ENCODE measurements around the gene NT5DC1. TPM values are rescaled to one million over a fixed set of nuclear protein-coding genes. Genes with fewer than 3 reads are reported as not detected.
A peak's percentile ranks its signal among the peaks of the same experiment; 100 is the strongest.

The NT5DC1 gene
- polyA plus RNA-seq, 2 of the 4 experiments (the other 2 are of a cell fraction) = 26.9 to 31.5 TPM

DNA sequence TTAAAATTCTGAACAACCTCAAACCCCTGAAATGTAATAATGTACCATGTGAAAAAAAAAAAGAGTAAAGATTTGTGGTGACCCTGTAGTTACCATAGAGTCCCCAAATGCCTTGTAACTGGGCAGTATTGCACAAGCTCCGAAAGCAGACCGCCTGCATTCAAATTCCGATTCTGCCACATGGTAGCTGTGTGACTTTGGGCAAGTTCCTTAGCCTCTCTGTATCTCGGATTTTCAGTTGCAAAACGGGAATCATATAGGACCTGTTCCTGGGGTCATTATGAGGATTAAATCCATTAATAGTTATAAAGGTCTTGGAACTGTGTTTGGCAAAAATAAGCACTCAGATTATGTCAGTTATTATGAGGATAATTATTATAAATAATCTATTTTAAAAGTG is 109.7 kb downstream of the NT5DC1 start:
- no peak for FAIRE-seq
- DNase-seq (ENCODE audit: low read depth in 1 of 2, low spot score in 1 of 2) = no peak
- ATAC-seq = no peak
- Histone ChIP-seq H3K9me3 (no peaks in the 10 kb centered on the region), H3K4me3 (no peak overlapping the region), H3K27ac (peak overlapping the region in 1 of 2 experiments; percentile 38; a peak in 1 of 6 replicates), H3K4me1 (peaks cover 20% of the 10 kb centered on the region), H3K4me2 (peak overlapping the region; percentile 48)
- ChIA-PET CTCF (no interaction called here), POLR2A (no interaction called here)
- TF ChIP-seq, protein P1, sequence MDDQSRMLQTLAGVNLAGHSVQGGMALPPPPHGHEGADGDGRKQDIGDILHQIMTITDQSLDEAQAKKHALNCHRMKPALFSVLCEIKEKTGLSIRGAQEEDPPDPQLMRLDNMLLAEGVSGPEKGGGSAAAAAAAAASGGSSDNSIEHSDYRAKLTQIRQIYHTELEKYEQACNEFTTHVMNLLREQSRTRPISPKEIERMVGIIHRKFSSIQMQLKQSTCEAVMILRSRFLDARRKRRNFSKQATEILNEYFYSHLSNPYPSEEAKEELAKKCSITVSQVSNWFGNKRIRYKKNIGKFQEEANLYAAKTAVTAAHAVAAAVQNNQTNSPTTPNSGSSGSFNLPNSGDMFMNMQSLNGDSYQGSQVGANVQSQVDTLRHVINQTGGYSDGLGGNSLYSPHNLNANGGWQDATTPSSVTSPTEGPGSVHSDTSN (IDR thresholded peaks at IDR 0.05) = no peak
- no peak for TF ChIP-seq RCOR1 (IDR thresholded peaks at IDR 0.05; ENCODE audit: low read depth, low read length)
- TF ChIP-seq JUN (IDR thresholded peaks at IDR 0.05) = no peak
- no peak for TF ChIP-seq POLR2A (IDR thresholded peaks at IDR 0.05; ENCODE audit: low read length)
- no peak for TF ChIP-seq JUNB (IDR thresholded peaks at IDR 0.05)
- no peak for TF ChIP-seq CBX8 (IDR thresholded peaks at IDR 0.05)
- TF ChIP-seq, protein P2, sequence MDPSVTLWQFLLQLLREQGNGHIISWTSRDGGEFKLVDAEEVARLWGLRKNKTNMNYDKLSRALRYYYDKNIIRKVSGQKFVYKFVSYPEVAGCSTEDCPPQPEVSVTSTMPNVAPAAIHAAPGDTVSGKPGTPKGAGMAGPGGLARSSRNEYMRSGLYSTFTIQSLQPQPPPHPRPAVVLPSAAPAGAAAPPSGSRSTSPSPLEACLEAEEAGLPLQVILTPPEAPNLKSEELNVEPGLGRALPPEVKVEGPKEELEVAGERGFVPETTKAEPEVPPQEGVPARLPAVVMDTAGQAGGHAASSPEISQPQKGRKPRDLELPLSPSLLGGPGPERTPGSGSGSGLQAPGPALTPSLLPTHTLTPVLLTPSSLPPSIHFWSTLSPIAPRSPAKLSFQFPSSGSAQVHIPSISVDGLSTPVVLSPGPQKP (IDR thresholded peaks at IDR 0.05; ENCODE audit: low read depth, low read length) = no peak
- 74% methylated on average over 5 of the region's 5 CpGs for WGBS (ENCODE audit: missing lambda C conversion rate)

DNA sequence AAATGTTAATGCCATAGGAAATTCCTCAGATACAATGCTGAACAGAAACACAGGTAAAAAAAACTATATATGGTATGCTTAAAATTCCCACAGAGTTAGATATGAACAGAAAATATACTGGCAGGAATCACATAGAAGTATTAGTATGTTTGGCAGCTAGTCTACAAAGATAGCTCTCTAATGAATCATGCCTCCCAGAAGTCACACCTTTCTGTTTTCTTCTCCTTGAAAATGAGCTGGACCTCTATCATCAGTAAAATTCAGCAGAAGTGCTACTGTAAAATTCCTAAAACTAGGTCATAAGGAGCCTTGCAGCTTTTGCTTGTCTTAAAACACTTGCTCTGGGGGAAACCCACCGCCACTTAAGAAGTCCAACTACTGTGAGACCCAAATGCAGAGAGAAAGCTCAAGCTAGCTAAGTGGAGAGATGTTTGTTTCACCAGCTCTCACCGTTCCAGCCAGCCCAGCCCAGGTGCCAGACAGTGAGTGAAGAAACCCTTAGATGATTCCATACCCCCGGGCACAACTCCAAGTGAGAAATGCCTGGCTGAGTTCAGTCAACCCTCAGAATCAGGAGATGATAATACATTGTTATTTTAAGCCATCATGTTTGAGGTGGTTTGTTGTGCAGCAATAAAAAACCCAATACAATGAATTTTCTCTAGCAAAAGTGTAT is 110.2 kb downstream of the NT5DC1 start:
- H3K4me2 ChIP-seq = peak overlapping the region; percentile 48
- WGBS (ENCODE audit: missing lambda C conversion rate) = 30% methylated on average over 3 of the region's 3 CpGs
- no peak for TF ChIP-seq MAFK (IDR thresholded peaks at IDR 0.05; ENCODE audit: partially characterized antibody)
- 0 out of 2 replicates have a peak, but pooled peaks have one; percentile 12 for TF ChIP-seq FOSL2 (IDR thresholded peaks at IDR 0.05)
- no peak for TF ChIP-seq FOSL2 (CRISPR knock-in tag; IDR thresholded peaks at IDR 0.05)
- no peak for TF ChIP-seq EHF (CRISPR knock-in tag; IDR thresholded peaks at IDR 0.05)
- TF ChIP-seq HOXA7 (CRISPR knock-in tag; IDR thresholded peaks at IDR 0.05) = no peak
- ATAC-seq (peak; percentile 76 to 77; a peak in 5 of 6 replicates), DNase-seq (ENCODE audit: low read depth in 1 of 2, low spot score in 1 of 2) (peak in 1 of 2 experiments; percentile 33), FAIRE-seq (no peak)
- POLR2A ChIA-PET = no interaction called here
- H3K4me1 ChIP-seq = peaks cover 20% of the 10 kb centered on the region
- H3K4me3 ChIP-seq = no peak overlapping the region
- H3K27ac ChIP-seq = peak overlapping the region; percentile 17 to 64; a peak in 4 of 6 replicates
- CTCF ChIA-PET = no interaction called here
- no peaks in the 10 kb centered on the region for H3K9me3 ChIP-seq

DNA sequence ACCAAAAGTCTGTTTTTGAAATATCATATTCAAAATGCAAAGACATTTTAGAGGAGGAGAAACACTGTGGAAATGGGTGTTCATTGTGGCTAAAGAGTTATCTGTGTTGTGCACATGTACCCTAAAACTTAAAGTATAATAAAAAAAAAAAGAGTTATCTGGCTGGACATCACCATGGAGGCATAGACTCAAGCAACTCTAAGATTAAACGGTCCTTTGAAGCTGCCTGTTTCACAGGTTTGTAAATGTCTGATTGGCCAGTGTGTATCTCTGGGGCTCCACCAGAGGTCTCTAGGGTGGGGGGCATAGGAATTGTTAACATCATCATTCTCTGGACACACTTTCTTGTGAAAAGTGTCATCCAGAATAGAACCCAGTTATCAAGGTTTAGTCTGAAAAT is 114.0 kb downstream of the NT5DC1 start:
- ChIA-PET CTCF (interaction anchor here (0.8 to 0.9 kb wide), 2 partner anchors 73 to 320 kb away, joined by 3 read pairs; no protein-coding TSS in a partner anchor), POLR2A (no interaction called here)
- ATAC-seq (no peak), DNase-seq (ENCODE audit: low read depth in 1 of 2, low spot score in 1 of 2) (no peak), FAIRE-seq (no peak)
- Histone ChIP-seq H3K4me1 (peaks cover 23% of the 10 kb centered on the region), H3K4me3 (no peak overlapping the region), H3K9me3 (no peaks in the 10 kb centered on the region), H3K27ac (no peak overlapping the region), H3K4me2 (no peak overlapping the region)
- WGBS (ENCODE audit: missing lambda C conversion rate) = 92% methylated on average over 1 of the region's 1 CpG
- TF ChIP-seq POLR2AphosphoS2 (conservative IDR thresholded peaks at IDR 0.05; ENCODE audit: low read length) (no peak), CBX8 (IDR thresholded peaks at IDR 0.05) (no peak), CHD2 (IDR thresholded peaks at IDR 0.05; ENCODE audit: low read length, partially characterized antibody) (no peak), ZSCAN20 (CRISPR knock-in tag; IDR thresholded peaks at IDR 0.05) (no peak), RNF2 (IDR thresholded peaks at IDR 0.05; ENCODE audit: borderline replicate concordance, low read depth) (no peak), SMC3 (IDR thresholded peaks at IDR 0.05) (no peak), MYC (IDR thresholded peaks at IDR 0.05; ENCODE audit: borderline replicate concordance, low read length) (no peak), PHF8 (IDR thresholded peaks at IDR 0.05; ENCODE audit: borderline replicate concordance, low read depth) (no peak), JUN (IDR thresholded peaks at IDR 0.05) (no peak), NFE2L2 (conservative IDR thresholded peaks at IDR 0.05; ENCODE audit: low read length) (no peak), HOXB13 (CRISPR knock-in tag; IDR thresholded peaks at IDR 0.05; ENCODE audit: low read depth) (no peak), JUNB (IDR thresholded peaks at IDR 0.05) (no peak), CHD4 (IDR thresholded peaks at IDR 0.05; ENCODE audit: borderline replicate concordance) (no peak), HOXA7 (CRISPR knock-in tag; IDR thresholded peaks at IDR 0.05) (no peak)
- TF ChIP-seq, protein P2 (IDR thresholded peaks at IDR 0.05; ENCODE audit: low read depth, low read length) = no peak
- TF ChIP-seq, protein P3, sequence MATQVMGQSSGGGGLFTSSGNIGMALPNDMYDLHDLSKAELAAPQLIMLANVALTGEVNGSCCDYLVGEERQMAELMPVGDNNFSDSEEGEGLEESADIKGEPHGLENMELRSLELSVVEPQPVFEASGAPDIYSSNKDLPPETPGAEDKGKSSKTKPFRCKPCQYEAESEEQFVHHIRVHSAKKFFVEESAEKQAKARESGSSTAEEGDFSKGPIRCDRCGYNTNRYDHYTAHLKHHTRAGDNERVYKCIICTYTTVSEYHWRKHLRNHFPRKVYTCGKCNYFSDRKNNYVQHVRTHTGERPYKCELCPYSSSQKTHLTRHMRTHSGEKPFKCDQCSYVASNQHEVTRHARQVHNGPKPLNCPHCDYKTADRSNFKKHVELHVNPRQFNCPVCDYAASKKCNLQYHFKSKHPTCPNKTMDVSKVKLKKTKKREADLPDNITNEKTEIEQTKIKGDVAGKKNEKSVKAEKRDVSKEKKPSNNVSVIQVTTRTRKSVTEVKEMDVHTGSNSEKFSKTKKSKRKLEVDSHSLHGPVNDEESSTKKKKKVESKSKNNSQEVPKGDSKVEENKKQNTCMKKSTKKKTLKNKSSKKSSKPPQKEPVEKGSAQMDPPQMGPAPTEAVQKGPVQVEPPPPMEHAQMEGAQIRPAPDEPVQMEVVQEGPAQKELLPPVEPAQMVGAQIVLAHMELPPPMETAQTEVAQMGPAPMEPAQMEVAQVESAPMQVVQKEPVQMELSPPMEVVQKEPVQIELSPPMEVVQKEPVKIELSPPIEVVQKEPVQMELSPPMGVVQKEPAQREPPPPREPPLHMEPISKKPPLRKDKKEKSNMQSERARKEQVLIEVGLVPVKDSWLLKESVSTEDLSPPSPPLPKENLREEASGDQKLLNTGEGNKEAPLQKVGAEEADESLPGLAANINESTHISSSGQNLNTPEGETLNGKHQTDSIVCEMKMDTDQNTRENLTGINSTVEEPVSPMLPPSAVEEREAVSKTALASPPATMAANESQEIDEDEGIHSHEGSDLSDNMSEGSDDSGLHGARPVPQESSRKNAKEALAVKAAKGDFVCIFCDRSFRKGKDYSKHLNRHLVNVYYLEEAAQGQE (IDR thresholded peaks at IDR 0.05) = no peak
- TF ChIP-seq, protein P1 (IDR thresholded peaks at IDR 0.05) = no peak
- TF ChIP-seq, protein P4, sequence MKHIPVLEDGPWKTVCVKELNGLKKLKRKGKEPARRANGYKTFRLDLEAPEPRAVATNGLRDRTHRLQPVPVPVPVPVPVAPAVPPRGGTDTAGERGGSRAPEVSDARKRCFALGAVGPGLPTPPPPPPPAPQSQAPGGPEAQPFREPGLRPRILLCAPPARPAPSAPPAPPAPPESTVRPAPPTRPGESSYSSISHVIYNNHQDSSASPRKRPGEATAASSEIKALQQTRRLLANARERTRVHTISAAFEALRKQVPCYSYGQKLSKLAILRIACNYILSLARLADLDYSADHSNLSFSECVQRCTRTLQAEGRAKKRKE (CRISPR knock-in tag; IDR thresholded peaks at IDR 0.05; ENCODE audit: low read depth) = no peak

Measured in A549 (cell line).